Caki2 (cell line): ENCODE measurements around the gene CRACR2B. TPM values are rescaled to one million over a fixed set of nuclear protein-coding genes. Genes with fewer than 3 reads are reported as not detected.

Source experiments
- DNase-seq: peaks from one replicate; pipeline ENCODE4 v3.0.0-alpha.2; 2015; ENCODE audit warnings: low read depth
- in situ Hi-C: cut with HindIII; loops from 2 replicates; pipeline ENCODE4 v1.10.0; 2016; ENCODE audit warnings: low sequenced_read_pairs, low pct_unique_long_range_greater_than_20kb, mixed read lengths
- total RNA-seq: library from RNA; depleted of rRNA; stranded (reverse); fragments of >200 nt; shearing (Covaris generic); gene quantifications from 2 replicates; pipeline ENCODE4 v1.2.3, GENCODE V29; 2014; ENCODE audit warnings: low replicate concordance

Gene CRACR2B
- total RNA-seq, 1 experiment from 2014 or later, result 29.5 TPM

DNA sequence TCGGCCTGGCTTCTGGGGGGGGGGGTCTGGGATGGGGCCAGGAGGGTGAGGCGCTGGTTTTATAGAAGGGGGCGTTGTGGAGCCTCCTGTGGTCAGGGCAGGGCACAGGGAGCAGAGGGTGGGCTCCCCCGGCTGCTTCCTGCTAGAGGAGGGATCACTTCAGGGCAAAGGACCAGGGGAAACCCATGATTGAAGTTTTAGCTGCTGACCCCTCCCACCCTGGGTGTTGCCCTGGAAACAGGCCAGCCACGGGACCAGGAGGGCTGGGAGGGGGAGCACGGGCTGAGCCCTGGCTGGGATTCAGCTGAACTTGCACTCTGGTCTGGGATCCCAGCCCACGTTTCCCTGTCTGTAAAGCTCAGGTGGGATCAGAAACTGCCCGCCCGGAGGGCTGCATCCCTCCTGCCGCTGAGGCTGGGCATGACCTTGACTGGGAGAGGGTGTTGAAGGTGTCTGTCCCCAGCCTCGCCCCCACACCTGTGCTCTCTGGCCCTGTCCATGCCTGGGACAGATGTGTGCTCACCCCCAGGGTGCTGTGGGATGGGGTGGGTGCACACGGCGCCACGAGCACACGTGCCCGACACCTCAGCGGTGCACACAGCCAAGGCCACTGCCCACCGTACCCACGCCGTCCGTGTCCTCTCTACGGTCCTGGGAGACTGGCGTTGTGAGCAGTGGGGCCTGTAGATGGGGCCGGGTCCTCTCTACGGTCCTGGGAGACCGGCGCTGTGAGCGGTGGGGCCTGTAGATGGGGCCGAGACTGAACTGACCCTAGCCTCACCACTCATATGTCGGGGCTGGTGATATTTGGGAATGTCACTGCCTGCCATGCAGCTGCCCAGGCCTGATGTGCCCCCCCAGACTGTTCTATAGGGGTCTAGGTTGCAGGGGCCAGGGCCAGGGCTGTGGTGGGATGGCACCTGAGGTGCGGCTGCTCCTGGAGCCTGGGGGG is 17.2 kb downstream of the CRACR2B start:
- in situ Hi-C loops, result no loop called here
- peak; percentile 94 for DNase-seq

DNA sequence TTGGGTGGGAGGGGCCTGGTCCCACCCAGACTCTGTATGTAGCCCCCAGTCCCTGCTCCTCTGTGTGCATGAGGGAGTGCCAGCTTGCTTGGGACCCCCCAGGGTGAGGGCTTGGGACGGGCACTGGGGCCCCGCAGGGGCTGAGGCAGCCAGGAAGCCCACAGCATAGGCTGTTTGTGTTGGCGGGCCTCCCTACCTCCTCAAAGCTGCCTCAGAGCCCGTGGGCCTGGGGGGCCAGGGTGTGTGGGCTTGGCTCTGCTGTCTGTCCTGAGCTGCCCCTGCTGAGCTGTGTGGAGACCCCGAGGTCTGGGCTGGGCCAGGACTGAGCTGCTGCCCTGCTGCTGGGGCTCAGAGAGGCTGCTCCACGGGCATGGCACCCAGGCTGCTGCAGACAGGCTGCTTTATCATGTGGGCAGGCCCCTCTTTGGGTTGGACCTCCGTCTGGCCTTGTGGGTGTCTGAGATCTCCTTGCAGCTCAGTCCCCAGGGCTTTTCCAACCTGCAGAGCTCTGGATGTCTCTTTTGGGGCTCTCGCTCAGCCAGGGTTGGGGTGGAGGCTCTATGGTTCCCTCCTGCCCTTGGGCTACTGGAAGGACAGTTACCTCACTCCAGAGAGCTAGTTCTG is 18.3 kb downstream of the CRACR2B start:
- in situ Hi-C loops, result no loop called here
- no peak for DNase-seq

DNA sequence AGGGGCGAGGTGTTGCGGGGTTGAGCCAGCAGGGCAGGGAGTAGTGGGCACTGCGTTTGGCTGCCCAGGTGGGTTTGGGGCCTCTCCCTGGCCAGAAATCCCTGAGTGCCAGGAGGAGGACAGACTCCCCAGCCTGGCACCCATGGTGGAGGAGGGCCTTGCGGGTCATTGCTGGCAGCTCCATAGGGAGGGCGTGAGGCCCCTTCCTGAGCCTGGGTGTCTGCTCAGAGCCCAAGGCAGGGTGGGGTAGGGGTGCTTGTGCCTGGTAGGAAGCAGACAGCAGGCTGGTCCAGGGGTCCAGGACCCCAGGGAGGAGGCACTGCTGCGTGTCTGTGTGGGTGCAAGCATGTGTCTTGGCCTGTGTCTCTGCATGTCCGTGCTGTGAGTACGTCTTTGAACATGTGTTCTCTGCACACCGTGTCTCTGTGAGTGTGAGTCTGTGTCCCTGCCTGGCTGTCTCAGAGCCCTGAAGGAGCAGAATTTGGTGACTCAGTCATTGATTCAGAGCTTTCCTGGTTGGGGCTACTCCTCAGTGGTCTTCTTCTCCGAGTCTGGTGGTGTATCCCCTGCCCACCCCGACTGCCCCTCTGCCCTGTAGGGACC is 18.9 kb downstream of the CRACR2B start:
- DNase-seq, result no peak
- in situ Hi-C loops, result no loop called here

DNA sequence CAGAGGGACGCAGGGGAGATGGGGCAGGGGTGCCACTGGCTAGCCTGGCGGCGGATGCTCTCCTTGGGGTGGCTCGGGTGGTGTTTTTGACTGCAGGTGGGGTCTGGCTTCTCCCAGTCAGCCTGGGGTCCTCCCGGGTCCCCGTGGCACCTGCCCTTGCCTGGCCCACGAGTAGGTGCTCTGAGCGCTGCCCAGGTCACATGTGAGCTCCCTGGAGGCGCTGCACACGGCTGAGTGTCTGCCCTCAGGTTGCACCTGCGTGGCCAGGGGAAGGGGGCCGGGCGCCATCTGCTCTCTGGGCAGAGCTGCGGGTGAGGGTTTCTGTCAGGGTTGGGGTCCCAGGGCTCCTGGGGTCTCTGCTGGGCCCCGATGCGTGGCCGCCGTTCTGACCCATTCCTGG is 20.2 kb downstream of the CRACR2B start:
- in situ Hi-C loops, result no loop called here
- DNase-seq, result no peak

DNA sequence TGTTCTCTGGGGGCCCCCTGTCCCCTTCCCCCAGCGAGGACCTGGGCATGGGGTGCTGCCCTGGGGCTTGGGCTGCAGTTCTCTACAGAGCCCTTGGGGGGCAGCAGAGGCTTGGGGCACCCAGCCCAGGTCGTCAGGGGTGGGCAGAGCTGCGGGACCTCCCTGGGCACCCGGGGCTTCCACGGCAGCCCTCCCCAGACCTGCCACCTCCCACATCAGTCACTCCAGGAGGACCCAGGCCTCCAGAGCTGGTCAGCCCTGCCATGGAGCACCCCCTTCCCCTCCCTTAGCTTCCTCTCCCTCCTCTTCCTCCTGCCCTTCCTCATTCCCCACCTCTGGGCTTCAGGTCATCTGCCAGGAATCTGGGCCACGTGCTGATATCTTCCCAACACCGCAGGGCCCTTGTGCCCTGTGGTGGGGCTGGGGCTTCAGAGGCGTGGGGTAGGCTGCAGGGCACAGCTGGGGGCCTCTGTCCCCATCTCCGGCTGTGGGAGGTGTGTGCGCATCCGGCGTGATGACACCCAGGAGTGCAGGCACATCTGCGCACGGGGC is 20.7 kb downstream of the CRACR2B start:
- no peak for DNase-seq
- in situ Hi-C loops, result no loop called here

DNA sequence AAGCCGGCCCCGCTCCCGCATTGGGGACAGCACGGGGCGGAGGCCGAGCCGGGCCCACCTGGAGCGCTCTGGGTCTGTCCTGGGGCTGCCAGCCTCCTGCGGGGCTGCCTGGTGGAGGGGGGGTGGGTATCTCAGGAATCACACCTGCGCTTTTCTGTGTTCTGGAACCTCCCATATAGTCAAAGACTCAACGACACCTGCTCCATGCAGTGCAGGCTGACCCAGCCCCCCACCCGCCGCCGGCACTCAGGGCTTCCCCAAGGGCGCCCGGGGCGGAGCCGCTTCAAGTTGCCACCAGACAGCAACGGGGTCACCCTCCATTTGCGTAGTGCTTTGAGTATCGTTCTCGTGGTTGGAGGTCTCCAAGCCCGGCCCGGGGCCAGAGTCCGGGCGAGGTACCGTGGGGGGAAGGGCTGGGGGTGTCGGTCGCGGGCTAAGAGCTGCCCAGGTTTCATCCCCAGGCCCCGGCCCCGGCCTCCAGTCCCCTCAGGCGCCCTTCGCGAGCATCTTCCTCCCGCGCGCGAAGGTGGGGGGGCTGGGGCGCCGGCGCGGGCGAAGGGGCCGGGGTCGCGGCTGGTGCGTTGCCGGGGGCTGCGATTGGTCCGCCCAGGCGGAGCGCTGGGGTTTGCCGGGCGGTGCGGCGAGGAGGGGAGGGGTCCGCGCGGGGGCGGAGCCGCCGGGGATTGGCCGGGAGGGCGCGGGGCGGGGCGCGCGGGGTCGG is 21.5 kb downstream of the CRACR2B start:
- in situ Hi-C loops, result no loop called here

DNA sequence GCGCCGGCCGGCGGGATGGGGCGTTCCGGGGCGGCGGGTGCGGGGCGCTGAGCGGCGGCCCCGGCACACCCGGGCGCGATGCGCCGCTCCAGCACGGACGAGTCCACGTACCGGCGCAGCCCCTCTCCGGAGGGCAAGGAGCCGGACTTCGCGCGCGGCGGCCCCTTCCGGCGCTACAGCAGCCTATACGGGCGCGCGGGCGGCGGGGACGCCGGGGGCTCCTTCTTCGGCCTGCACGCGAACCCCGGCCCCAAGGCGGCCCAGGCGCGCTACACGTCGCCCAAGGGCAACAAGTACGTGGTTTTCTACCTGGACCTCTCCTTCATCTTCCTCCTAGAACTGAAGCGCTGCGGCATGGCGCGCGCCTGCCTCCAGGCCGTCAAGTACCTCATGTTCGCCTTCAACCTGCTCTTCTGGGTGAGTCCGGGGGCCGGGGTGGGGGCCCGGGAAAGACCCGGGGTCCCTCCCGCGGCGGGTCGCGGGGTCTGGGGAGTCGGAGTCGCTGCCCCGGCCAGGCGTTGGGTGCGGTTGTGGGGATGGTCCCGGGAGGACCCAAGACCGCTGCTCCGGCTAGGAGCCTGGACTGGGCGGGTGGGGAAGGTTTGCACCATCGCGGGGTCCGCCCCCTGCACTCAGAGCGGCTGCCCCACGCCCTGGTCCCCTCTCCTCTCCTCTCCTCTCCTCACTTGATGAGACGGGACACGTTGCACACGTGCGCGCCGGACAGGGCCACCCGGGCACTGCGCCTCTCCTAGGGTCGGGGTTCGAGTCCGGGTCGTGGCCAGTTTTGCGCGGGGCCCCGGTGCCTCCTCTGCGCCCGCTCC is 22.4 kb downstream of the CRACR2B start:
- DNase-seq, result no peak

More for the DNA sequence above, 21.5 kb downstream of the CRACR2B start:
- DNase-seq, result no peak

DNA sequence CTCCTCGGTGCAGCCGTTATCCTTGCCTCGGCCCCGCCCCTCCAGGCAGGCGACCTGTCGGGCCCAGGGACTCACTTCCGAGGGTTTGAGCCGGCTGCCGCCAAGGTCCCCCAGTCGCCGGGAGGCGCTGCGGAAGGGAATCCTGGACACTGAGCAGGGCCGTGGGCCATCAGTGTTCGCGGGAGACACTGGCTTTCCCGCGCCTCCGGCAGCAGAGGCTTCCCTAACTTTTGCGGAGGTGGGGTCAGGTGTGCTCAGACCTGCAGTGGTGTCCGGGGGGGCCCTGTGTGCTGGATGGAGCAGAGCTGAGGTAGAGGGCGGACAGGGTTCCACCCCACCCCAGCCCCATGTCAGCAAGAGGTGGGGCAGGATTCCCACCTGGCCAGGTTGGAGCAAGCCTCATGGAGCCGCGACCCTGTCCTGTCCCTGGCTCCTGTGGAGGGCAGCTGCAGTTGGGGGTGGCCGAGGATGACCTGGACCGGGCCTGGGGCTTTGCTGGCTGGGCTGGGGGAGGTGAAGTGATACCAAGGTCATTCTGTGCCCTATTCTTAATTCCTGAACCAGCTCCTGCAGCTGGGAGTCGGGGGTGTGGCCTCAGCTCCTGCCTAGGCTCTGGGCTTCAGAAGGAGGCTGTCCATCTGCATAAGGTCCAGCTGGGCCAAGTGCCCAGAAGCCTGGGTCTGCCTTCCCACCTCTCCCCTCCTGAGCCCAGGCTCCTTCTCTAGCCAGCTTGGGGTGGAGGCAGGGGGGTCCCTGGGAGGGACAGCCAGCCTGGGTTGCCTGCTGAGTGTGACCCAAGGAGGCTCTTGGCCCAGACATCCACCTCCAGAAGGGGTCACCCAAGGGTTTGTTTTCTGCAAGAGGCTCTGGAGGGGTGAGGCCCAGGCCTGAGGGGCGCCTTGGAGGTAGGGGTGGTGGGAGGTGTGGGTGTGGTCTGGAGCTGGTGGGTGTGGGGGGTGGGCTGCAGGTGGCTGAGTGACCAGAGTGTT is 23.4 kb downstream of the CRACR2B start:
- no peak for DNase-seq
- in situ Hi-C loops, result no loop called here

More for the DNA sequence above, 22.4 kb downstream of the CRACR2B start:
- in situ Hi-C loops, result no loop called here

DNA sequence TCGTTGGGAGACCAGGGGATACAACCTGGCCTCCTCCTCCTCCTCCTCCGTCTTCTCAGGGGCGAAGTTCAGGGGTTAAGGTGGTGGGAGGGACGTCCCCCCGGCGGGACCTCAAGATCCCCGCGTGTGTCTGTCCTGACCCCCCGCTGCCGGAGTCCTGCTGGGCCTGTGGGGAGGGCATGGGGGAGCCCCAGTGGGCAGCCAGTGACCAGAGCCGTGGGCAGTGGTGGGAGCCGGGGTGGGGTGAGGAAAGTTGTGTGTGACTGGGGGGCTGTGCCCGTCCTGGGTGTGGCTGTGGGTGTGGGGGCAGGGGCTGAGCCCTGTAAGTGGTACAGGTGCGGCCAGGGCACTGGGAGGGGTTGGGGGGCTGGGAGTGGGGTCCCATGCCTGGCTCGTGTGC is 25.0 kb downstream of the CRACR2B start:
- no peak for DNase-seq
- in situ Hi-C loops, result no loop called here

DNA sequence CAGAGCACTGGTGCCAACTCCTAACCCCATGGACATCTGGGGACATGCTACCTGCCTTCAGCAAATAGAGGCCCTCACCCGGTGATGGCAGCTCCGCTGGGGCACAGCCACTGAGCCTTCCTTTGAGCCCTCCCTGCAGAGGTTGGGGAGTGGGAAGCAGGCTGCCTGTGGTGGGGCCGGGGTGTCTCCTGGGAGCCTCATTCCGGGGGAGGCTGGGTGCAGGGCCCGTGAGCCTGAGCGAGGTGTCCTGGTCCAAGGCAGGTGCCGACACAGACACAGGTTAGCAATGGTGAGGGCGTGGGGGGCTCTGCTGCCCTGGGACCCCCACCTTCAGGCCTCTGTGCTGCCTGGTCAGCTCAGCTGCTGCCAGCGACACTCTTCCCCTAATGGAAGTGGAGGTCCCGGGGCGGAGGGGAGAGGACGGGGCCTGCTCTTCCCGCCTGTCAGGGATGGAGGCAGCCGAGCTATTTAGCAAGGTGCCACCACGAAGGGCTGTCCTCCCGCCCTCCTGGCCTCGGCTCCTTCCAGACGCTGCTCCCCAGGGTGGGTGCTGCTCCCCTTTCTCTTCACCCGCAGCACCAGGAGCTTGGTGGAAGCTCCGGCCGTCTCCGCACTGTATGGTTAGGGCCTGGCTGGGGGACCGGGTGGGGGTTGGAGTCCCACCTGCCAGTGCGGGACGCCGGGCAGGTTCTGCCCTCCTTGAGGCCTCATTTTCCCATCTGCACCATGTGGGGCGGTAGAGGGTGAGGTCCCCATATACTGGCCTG is 26.1 kb downstream of the CRACR2B start:
- DNase-seq, result no peak
- in situ Hi-C loops, result no loop called here

DNA sequence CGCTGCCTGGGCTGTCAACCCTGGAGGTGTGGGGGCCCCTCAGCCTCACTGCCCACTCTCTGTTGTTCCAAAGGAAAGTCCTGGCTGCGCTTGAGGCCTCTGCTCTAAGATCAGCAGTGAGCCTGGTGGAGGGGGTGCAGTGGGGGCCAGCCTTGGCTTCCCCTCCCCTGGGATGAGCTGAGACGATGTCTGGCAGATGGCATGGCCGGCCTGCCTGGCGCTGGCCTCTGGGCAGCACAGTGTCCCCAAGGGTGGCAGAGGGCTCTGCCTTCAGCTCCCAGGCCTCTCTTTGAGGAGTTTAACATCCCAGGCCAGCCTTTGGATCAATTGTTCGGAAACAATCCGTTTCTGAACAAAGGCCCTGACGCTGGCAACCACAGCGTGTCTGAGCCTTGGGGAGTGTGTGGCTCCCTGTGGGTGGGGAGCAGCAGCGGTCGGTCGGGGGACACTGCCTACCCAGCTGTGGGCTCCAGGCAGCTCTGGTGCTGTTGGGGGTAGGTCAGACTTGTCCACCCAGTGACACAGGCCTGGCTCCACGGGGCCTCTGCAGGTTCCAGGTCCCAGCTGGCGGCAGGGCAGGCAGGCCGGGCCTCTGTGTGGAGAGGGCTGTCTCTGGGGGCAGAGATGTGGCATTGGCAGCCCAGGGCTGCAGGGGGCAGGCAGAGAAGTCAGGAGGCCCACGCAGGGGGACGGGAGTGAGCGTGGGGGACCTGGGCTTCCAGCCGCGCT is 27.0 kb downstream of the CRACR2B start:
- in situ Hi-C loops, result no loop called here
- DNase-seq, result no peak

DNA sequence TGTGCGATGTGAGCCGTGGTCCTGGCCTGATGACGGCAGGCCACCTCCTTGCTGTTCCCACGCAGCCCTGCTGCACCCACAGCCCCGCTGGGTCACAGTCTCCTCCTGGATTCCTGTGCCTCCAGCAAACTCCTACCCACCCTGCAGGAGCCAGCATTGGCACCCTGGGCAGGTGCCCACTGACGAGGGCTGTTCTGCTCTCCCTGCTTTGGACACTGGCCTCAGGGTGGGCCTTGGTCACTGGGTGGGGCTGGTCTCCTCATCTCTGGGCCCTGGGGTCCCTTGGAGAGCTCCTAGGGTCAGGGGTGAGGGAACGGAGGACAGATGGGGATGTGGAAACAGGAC is 27.6 kb downstream of the CRACR2B start:
- no peak for DNase-seq
- in situ Hi-C loops, result no loop called here

DNA sequence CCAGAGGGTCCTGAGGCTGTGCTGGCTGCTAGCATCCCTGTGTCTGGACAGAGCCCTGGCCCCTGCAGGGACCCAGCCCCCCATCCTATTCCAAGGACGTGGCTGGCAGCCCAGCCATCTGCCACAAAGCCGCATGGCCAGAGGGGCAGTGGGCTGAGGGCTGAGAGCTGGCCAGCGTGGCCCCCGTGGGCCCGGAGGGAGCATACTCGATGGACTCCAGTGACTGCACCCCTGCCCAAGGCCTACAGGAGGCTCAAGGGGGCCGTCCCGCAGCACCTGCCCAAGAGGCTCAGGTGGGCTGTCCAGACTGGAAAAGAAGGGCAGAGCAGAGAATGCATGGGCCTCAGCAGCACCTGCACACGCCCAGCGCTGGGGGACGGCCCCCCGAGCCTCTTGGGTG is 28.1 kb downstream of the CRACR2B start:
- in situ Hi-C loops, result no loop called here
- DNase-seq, result no peak

DNA sequence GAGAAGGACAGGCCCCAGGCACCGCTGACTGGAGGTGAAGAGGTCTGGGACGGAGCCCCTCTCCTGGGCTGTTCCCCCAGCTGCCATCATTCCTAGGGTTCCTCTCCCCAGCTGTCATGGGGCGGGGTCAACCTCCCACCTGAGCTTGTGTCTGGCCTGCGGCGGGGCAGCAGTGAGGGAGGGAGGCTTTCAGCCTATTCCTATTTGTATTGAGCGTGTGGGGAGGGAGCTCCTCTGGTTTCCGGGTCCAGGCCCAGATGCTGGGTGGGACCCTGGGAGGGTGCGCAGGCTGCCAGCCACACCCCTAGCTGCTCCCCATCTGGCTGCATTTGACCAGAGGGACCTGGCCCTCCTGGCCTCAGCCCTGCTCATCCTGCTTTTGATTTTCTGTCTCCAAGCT is 28.7 kb downstream of the CRACR2B start:
- no peak for DNase-seq
- in situ Hi-C loops, result no loop called here

DNA sequence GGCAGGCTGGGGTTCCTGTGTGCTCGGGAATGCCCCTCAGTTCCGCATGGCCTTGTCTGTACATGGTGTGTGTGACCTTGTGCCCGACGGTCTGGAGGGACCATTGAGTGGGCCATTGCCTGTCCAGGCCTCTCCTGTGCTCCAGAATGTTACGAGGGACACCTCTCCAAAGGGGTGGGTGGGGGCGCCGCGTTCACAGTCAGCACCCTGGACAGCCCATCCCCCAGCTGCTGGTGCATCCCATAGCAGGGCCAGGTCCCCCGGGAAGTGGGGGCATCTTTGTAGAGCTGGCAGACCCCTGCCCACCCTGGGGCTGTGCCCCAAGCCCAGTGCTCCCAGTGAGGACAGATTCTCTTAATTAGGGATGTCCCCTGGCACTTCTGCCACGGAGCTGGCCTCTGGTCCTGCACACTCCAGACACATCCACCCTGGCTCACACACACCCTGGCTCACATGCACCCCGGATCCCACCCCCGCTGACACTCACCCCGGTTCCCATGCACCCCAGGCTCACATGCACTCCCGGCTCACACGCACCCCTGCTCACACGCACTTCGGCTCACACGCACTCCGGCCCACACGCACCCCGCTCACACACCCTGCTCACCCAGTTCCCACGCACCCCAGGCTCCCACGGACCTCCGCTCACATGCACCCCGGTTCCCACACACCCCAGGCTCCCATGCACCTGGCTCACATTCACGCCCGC is 30.5 kb downstream of the CRACR2B start:
- in situ Hi-C loops, result no loop called here
- DNase-seq, result no peak
